PC-3 (cell line): ENCODE data around the gene LINC00305. TPM values are rescaled to one million over a fixed set of nuclear protein-coding genes. Genes with fewer than 3 reads are reported as not detected.

Source experiments
- ATAC-seq: fragments of 200-7000 bp; cut with Tn5 transposase; 2 replicates; pipeline ENCODE4 v1.9.1; 2020; ENCODE audit warnings: mild to moderate bottlenecking, moderate library complexity
- BruUV-seq: library from RNA; stranded (reverse); fragments of 400-500 nt; replicated peaks from 2 replicates; lab custom pipeline; 2021; lab: Mats Ljungman, UMichigan
- CTCF ChIA-PET: fragments of 300-600 bp; sonication (Branson Sonifier 250); formaldehyde crosslinking; loops from one replicate; lab custom pipeline; 2022; ENCODE audit warnings: antibody characterized with exemption; lab: Charles Lee
- POLR2A ChIA-PET: fragments of 300-600 bp; sonication (Branson Sonifier 250); formaldehyde crosslinking; loops from one replicate; lab custom pipeline; 2022; ENCODE audit warnings: antibody characterized with exemption; ENCODE audit not compliant: unreplicated experiment; lab: Charles Lee
- DNase-seq: peaks from one replicate; pipeline ENCODE4 v3.0.0-alpha.2; 2015
- H2AFZ ChIP-seq: fragments of 300-600 bp; sonication (generic); 2 replicates; pipeline ENCODE4 v1.6.0; 2016; ENCODE audit warnings: antibody characterized with exemption, low read length
- H3F3A ChIP-seq: fragments of 300-600 bp; sonication (generic); one replicate; pipeline ENCODE4 v1.6.0; 2017; ENCODE audit warnings: antibody characterized with exemption, low read length, control low read depth, mild to moderate bottlenecking; ENCODE audit not compliant: unreplicated experiment
- H3K27ac ChIP-seq: fragments of 300-600 bp; sonication (generic); 2 replicates; pipeline ENCODE4 v1.5.1; 2016; ENCODE audit warnings: mild to moderate bottlenecking, low read length
- H3K27me3 ChIP-seq: fragments of 300-600 bp; sonication (generic); 2 replicates; pipeline ENCODE4 v1.6.1; 2016; ENCODE audit warnings: low read length, mixed read lengths
- H3K36me3 ChIP-seq: fragments of 300-600 bp; sonication (generic); 2 replicates; pipeline ENCODE4 v1.6.1; 2016; ENCODE audit warnings: low read depth, mixed run types, low read length, mixed read lengths
- H3K4me1 ChIP-seq: fragments of 300-600 bp; sonication (generic); 2 replicates; pipeline ENCODE4 v1.5.1; 2016; ENCODE audit warnings: low read length; ENCODE audit not compliant: insufficient read depth
- H3K4me2 ChIP-seq: fragments of 300-600 bp; sonication (generic); 2 replicates; pipeline ENCODE4 v1.6.0; 2016; ENCODE audit warnings: low read length
- H3K4me3 ChIP-seq: fragments of 300-600 bp; sonication (generic); 2 replicates; pipeline ENCODE4 v1.5.1; 2016; ENCODE audit warnings: mild to moderate bottlenecking, low read length, mixed read lengths
- H3K79me2 ChIP-seq: fragments of 300-600 bp; sonication (generic); 2 replicates; pipeline ENCODE4 v1.6.1; 2017; ENCODE audit warnings: low read length, mixed read lengths
- H3K9ac ChIP-seq: fragments of 300-600 bp; sonication (generic); 2 replicates; pipeline ENCODE4 v1.6.0; 2016; ENCODE audit warnings: mild to moderate bottlenecking, low read length
- H3K9me2 ChIP-seq: fragments of 300-600 bp; sonication (generic); replicated peaks from 2 replicates; pipeline ENCODE4 v1.6.1; 2016; ENCODE audit warnings: mixed run types, low read length, mixed read lengths
- H3K9me3 ChIP-seq: fragments of 300-600 bp; sonication (generic); 2 replicates; pipeline ENCODE4 v1.6.1; 2016; ENCODE audit warnings: low read length, mixed read lengths
- H4K20me1 ChIP-seq: fragments of 300-600 bp; sonication (generic); 2 replicates; pipeline ENCODE4 v1.6.1; 2016; ENCODE audit warnings: low read length, mixed read lengths
- CTCF ChIP-seq: fragments of 300-600 bp; sonication (generic); conservative IDR thresholded peaks from 2 replicates; pipeline ENCODE4 v1.5.1; 2017; ENCODE audit warnings: antibody characterized with exemption, low read depth, mild to moderate bottlenecking, low read length
- EZH2 ChIP-seq: fragments of 300-600 bp; sonication (generic); IDR thresholded peaks from one replicate; pipeline ENCODE4 v1.6.1; 2017; ENCODE audit warnings: antibody characterized with exemption, mild to moderate bottlenecking, low read length; ENCODE audit not compliant: unreplicated experiment
- EZH2phosphoT487 ChIP-seq: fragments of 300-600 bp; sonication (generic); IDR thresholded peaks from 2 replicates; pipeline ENCODE4 v1.6.1; 2018; ENCODE audit warnings: mild to moderate bottlenecking, antibody characterized with exemption, low read length, borderline replicate concordance
- intact Hi-C: fragments of 100-400 bp; cut with micrococcal nuclease; formaldehyde crosslinking; loops from 2 replicates; pipeline ENCODE4 v1.9.0; 2023
- total RNA-seq: library from RNA; depleted of rRNA; stranded (reverse); fragments of >200 nt; gene quantifications from 2 replicates; pipeline ENCODE4 v1.2.3, GENCODE V29; 2014

The LINC00305 gene
- total RNA-seq, 1 experiment from 2014 or later = not detected

- H2AFZ ChIP-seq = no peak overlapping the region
- no peak overlapping the region for H3K27ac ChIP-seq
- ChIA-PET CTCF (no interaction called here), POLR2A (no interaction called here)
- H3K27me3 ChIP-seq = peaks cover 15% of the 10 kb centered on the region; the same call in 1 of the 2 replicates
- ATAC-seq (no peak), DNase-seq (no peak)
- no peaks in the 10 kb centered on the region for H3K79me2 ChIP-seq
- H3K9me2 ChIP-seq = no peaks in the 10 kb centered on the region
- no peaks in the 10 kb centered on the region for H3F3A ChIP-seq
- H3K4me2 ChIP-seq = no peak overlapping the region
- intact Hi-C loops = no loop called here
- no peaks in the 10 kb centered on the region for H3K36me3 ChIP-seq
- H3K9me3 ChIP-seq = no peaks in the 10 kb centered on the region
- no peaks in the 10 kb centered on the region for H4K20me1 ChIP-seq
- no peak overlapping the region for H3K4me3 ChIP-seq
- no peak overlapping the region for H3K9ac ChIP-seq
- no peak for TF ChIP-seq EZH2phosphoT487
- no peak for TF ChIP-seq CTCF
- no peak for TF ChIP-seq EZH2
- no peaks in the 10 kb centered on the region for H3K4me1 ChIP-seq
- no TSS peak for BruUV-seq
These were observed 66.8 kb downstream of the LINC00305 start for GRCh38 chr18:64082054-64082453.

- ChIA-PET POLR2A (no interaction called here), CTCF (no interaction called here)
- no peaks in the 10 kb centered on the region for H3K36me3 ChIP-seq
- H3F3A ChIP-seq = no peaks in the 10 kb centered on the region
- intact Hi-C loops = no loop called here
- DNase-seq (no peak), ATAC-seq (no peak)
- no peaks in the 10 kb centered on the region for H3K9me2 ChIP-seq
- no peak overlapping the region for H3K4me3 ChIP-seq
- no peak overlapping the region for H3K9ac ChIP-seq
- H3K9me3 ChIP-seq = no peaks in the 10 kb centered on the region
- no peak overlapping the region for H3K27ac ChIP-seq
- H3K27me3 ChIP-seq = peaks cover 23% of the 10 kb centered on the region; the same call in 1 of the 2 replicates
- H2AFZ ChIP-seq = no peak overlapping the region
- no peaks in the 10 kb centered on the region for H4K20me1 ChIP-seq
- no peaks in the 10 kb centered on the region for H3K4me1 ChIP-seq
- no peak overlapping the region for H3K4me2 ChIP-seq
- TF ChIP-seq EZH2 (no peak), CTCF (no peak), EZH2phosphoT487 (no peak)
- no peaks in the 10 kb centered on the region for H3K79me2 ChIP-seq
- no TSS peak for BruUV-seq
These were observed 74.9 kb downstream of the LINC00305 start for GRCh38 chr18:64073971-64074370.

GRCh38 chr18:64055019-64055418, 93.9 kb downstream of the LINC00305 start:
- CTCF ChIA-PET = no interaction called here
- H3K36me3 ChIP-seq = no peaks in the 10 kb centered on the region
- ATAC-seq = no peak

More at GRCh38 chr18:64055019-64055418, 93.9 kb downstream of the LINC00305 start:
- no peaks in the 10 kb centered on the region for H3K9me2 ChIP-seq
- H3F3A ChIP-seq = no peaks in the 10 kb centered on the region
- H3K9me3 ChIP-seq = no peaks in the 10 kb centered on the region
- H2AFZ ChIP-seq = no peak overlapping the region
- H3K4me2 ChIP-seq = no peak overlapping the region
- no peaks in the 10 kb centered on the region for H3K4me1 ChIP-seq
- no TSS peak for BruUV-seq
- intact Hi-C loops = no loop called here
- H3K79me2 ChIP-seq = no peaks in the 10 kb centered on the region
- no peak overlapping the region for H3K27ac ChIP-seq
- no peak for DNase-seq
- H3K4me3 ChIP-seq = no peak overlapping the region
- TF ChIP-seq CTCF = no peak
- no peak for TF ChIP-seq EZH2phosphoT487
- no peak for TF ChIP-seq EZH2
- no peaks in the 10 kb centered on the region for H3K27me3 ChIP-seq
- H3K9ac ChIP-seq = no peak overlapping the region
- no peaks in the 10 kb centered on the region for H4K20me1 ChIP-seq
- POLR2A ChIA-PET = no interaction called here
